ENCODE data around the gene ALG12.

Gene ALG12

GRCh38 chr22:49923445-49923844 is 5.2 kb upstream of the ALG12 start:
- no peak for DNase-seq
- H3K23ac ChIP-seq (ENCODE audit: low read length), result no peak overlapping the region
- peaks cover 2% of the 10 kb centered on the region for H3K9me3 ChIP-seq (ENCODE audit: insufficient read depth, low read depth, low read length)
- H3K4me3 ChIP-seq (ENCODE audit: low read depth, low read length), result no peak overlapping the region
- no peaks in the 10 kb centered on the region for H3K27me3 ChIP-seq (ENCODE audit: insufficient read depth, low read length)
- H3K18ac ChIP-seq (ENCODE audit: low read length), result no peak overlapping the region
- H2BK120ac ChIP-seq (ENCODE audit: insufficient read depth, low read length, poor library complexity), result no peak overlapping the region
- H3K4ac ChIP-seq (ENCODE audit: low read depth, low read length), result no peak overlapping the region
- H3K36me3 ChIP-seq (ENCODE audit: control insufficient read depth in 1 of 2, insufficient read depth in 2 of 2, low read length in 2 of 2), result peaks cover 37 to 41% of the 10 kb centered on the region in 2 experiments
- H2AFZ ChIP-seq (ENCODE audit: insufficient read depth, low read length, poor library complexity), result no peak overlapping the region
- peaks cover 5 to 9% of the 10 kb centered on the region in 2 experiments for H3K4me1 ChIP-seq (ENCODE audit: control insufficient read depth in 1 of 2, insufficient read depth in 2 of 2, low read length in 2 of 2)
- H4K91ac ChIP-seq (ENCODE audit: low read depth, low read length), result no peak overlapping the region
- H3K4me2 ChIP-seq (ENCODE audit: low read length), result no peak overlapping the region
- peaks cover 4% of the 10 kb centered on the region for H3K79me1 ChIP-seq (ENCODE audit: low read length)
- WGBS (ENCODE audit: extremely low coverage, insufficient coverage, insufficient read length), result no CpG with 5 or more reads among the region's 16 CpGs
- no peak overlapping the region for H4K12ac ChIP-seq (ENCODE audit: low read depth, low read length)
- no peak overlapping the region for H4K8ac ChIP-seq (ENCODE audit: low read depth, low read length)
- H2AK5ac ChIP-seq (ENCODE audit: low read length), result no peak overlapping the region
- no peak overlapping the region for H2BK12ac ChIP-seq (ENCODE audit: low read length)
- peaks cover 3% of the 10 kb centered on the region for H3K79me2 ChIP-seq (ENCODE audit: control insufficient read depth, insufficient read depth, low read length, poor library complexity)
- H2BK5ac ChIP-seq (ENCODE audit: low read depth, low read length, poor library complexity), result no peak overlapping the region
- H3K14ac ChIP-seq (ENCODE audit: low read length), result no peak overlapping the region
- H3K27ac ChIP-seq (ENCODE audit: low read depth, low read length), result no peak overlapping the region
- no peak overlapping the region for H3K9ac ChIP-seq (ENCODE audit: low read length)

GRCh38 chr22:49922926-49923325 is 4.7 kb upstream of the ALG12 start:
- H3K18ac ChIP-seq (ENCODE audit: low read length), result no peak overlapping the region
- no peak overlapping the region for H2BK5ac ChIP-seq (ENCODE audit: low read depth, low read length, poor library complexity)
- DNase-seq, result no peak
- H3K27ac ChIP-seq (ENCODE audit: low read depth, low read length), result no peak overlapping the region
- H3K4me1 ChIP-seq (ENCODE audit: control insufficient read depth in 1 of 2, insufficient read depth in 2 of 2, low read length in 2 of 2), result peaks cover 5 to 9% of the 10 kb centered on the region in 2 experiments
- no peak overlapping the region for H2AFZ ChIP-seq (ENCODE audit: insufficient read depth, low read length, poor library complexity)
- H4K12ac ChIP-seq (ENCODE audit: low read depth, low read length), result no peak overlapping the region
- H3K4me2 ChIP-seq (ENCODE audit: low read length), result no peak overlapping the region
- H2BK12ac ChIP-seq (ENCODE audit: low read length), result no peak overlapping the region
- no peak overlapping the region for H4K8ac ChIP-seq (ENCODE audit: low read depth, low read length)
- no peak overlapping the region for H3K23ac ChIP-seq (ENCODE audit: low read length)
- no peak overlapping the region for H3K14ac ChIP-seq (ENCODE audit: low read length)
- H3K9ac ChIP-seq (ENCODE audit: low read length), result no peak overlapping the region
- H4K91ac ChIP-seq (ENCODE audit: low read depth, low read length), result no peak overlapping the region
- peaks cover 2% of the 10 kb centered on the region for H3K9me3 ChIP-seq (ENCODE audit: insufficient read depth, low read depth, low read length)
- no peak overlapping the region for H2AK5ac ChIP-seq (ENCODE audit: low read length)
- no CpG with 5 or more reads among the region's 25 CpGs for WGBS (ENCODE audit: extremely low coverage, insufficient coverage, insufficient read length)
- peaks cover 35 to 38% of the 10 kb centered on the region in 2 experiments for H3K36me3 ChIP-seq (ENCODE audit: control insufficient read depth in 1 of 2, insufficient read depth in 2 of 2, low read length in 2 of 2)
- no peaks in the 10 kb centered on the region for H3K27me3 ChIP-seq (ENCODE audit: insufficient read depth, low read length)
- no peak overlapping the region for H3K4ac ChIP-seq (ENCODE audit: low read depth, low read length)
- H3K79me1 ChIP-seq (ENCODE audit: low read length), result peaks cover 7% of the 10 kb centered on the region
- no peak overlapping the region for H3K4me3 ChIP-seq (ENCODE audit: low read depth, low read length)
- H2BK120ac ChIP-seq (ENCODE audit: insufficient read depth, low read length, poor library complexity), result no peak overlapping the region
- peaks cover 6% of the 10 kb centered on the region for H3K79me2 ChIP-seq (ENCODE audit: control insufficient read depth, insufficient read depth, low read length, poor library complexity)

GRCh38 chr22:49922484-49922883 is 4.2 kb upstream of the ALG12 start:
- Histone ChIP-seq H2BK12ac (ENCODE audit: low read length) (no peak overlapping the region), H3K23ac (ENCODE audit: low read length) (no peak overlapping the region), H3K27ac (ENCODE audit: low read depth, low read length) (no peak overlapping the region), H3K4me2 (ENCODE audit: low read length) (no peak overlapping the region), H3K14ac (ENCODE audit: low read length) (no peak overlapping the region), H4K8ac (ENCODE audit: low read depth, low read length) (no peak overlapping the region), H2BK120ac (ENCODE audit: insufficient read depth, low read length, poor library complexity) (no peak overlapping the region), H3K9me3 (ENCODE audit: insufficient read depth, low read depth, low read length) (peaks cover 2% of the 10 kb centered on the region), H4K91ac (ENCODE audit: low read depth, low read length) (no peak overlapping the region), H3K4me3 (ENCODE audit: low read depth, low read length) (no peak overlapping the region), H3K79me2 (ENCODE audit: control insufficient read depth, insufficient read depth, low read length, poor library complexity) (peaks cover 8% of the 10 kb centered on the region), H3K4ac (ENCODE audit: low read depth, low read length) (no peak overlapping the region), H2BK5ac (ENCODE audit: low read depth, low read length, poor library complexity) (no peak overlapping the region), H3K79me1 (ENCODE audit: low read length) (peaks cover 11% of the 10 kb centered on the region), H3K18ac (ENCODE audit: low read length) (no peak overlapping the region), H3K9ac (ENCODE audit: low read length) (no peak overlapping the region), H3K4me1 (ENCODE audit: control insufficient read depth in 1 of 2, insufficient read depth in 2 of 2, low read length in 2 of 2) (peaks cover 5 to 9% of the 10 kb centered on the region in 2 experiments), H2AFZ (ENCODE audit: insufficient read depth, low read length, poor library complexity) (no peak overlapping the region), H2AK5ac (ENCODE audit: low read length) (no peak overlapping the region), H4K12ac (ENCODE audit: low read depth, low read length) (no peak overlapping the region), H3K36me3 (ENCODE audit: control insufficient read depth in 1 of 2, insufficient read depth in 2 of 2, low read length in 2 of 2) (peaks cover 32 to 37% of the 10 kb centered on the region in 2 experiments), H3K27me3 (ENCODE audit: insufficient read depth, low read length) (no peaks in the 10 kb centered on the region)
- no CpG with 5 or more reads among the region's 22 CpGs for WGBS (ENCODE audit: extremely low coverage, insufficient coverage, insufficient read length)
- no peak for DNase-seq

- peaks cover 8% of the 10 kb centered on the region for H3K79me2 ChIP-seq (ENCODE audit: control insufficient read depth, insufficient read depth, low read length, poor library complexity)
- H4K8ac ChIP-seq (ENCODE audit: low read depth, low read length), result no peak overlapping the region
- no peak overlapping the region for H3K14ac ChIP-seq (ENCODE audit: low read length)
- no peaks in the 10 kb centered on the region for H3K27me3 ChIP-seq (ENCODE audit: insufficient read depth, low read length)
- H3K4me3 ChIP-seq (ENCODE audit: low read depth, low read length), result no peak overlapping the region
- no peak for DNase-seq
- H3K18ac ChIP-seq (ENCODE audit: low read length), result no peak overlapping the region
- peaks cover 5 to 12% of the 10 kb centered on the region in 2 experiments for H3K4me1 ChIP-seq (ENCODE audit: control insufficient read depth in 1 of 2, insufficient read depth in 2 of 2, low read length in 2 of 2)
- H2AFZ ChIP-seq (ENCODE audit: insufficient read depth, low read length, poor library complexity), result no peak overlapping the region
- no peak overlapping the region for H3K4ac ChIP-seq (ENCODE audit: low read depth, low read length)
- no peak overlapping the region for H3K27ac ChIP-seq (ENCODE audit: low read depth, low read length)
- H3K36me3 ChIP-seq (ENCODE audit: control insufficient read depth in 1 of 2, insufficient read depth in 2 of 2, low read length in 2 of 2), result peaks cover 31 to 37% of the 10 kb centered on the region in 2 experiments
- no CpG with 5 or more reads among the region's 35 CpGs for WGBS (ENCODE audit: extremely low coverage, insufficient coverage, insufficient read length)
- H4K91ac ChIP-seq (ENCODE audit: low read depth, low read length), result no peak overlapping the region
- peaks cover 11% of the 10 kb centered on the region for H3K79me1 ChIP-seq (ENCODE audit: low read length)
- no peak overlapping the region for H3K23ac ChIP-seq (ENCODE audit: low read length)
- H2AK5ac ChIP-seq (ENCODE audit: low read length), result no peak overlapping the region
- no peak overlapping the region for H4K12ac ChIP-seq (ENCODE audit: low read depth, low read length)
- H2BK120ac ChIP-seq (ENCODE audit: insufficient read depth, low read length, poor library complexity), result no peak overlapping the region
- H2BK12ac ChIP-seq (ENCODE audit: low read length), result no peak overlapping the region
- no peak overlapping the region for H2BK5ac ChIP-seq (ENCODE audit: low read depth, low read length, poor library complexity)
- H3K9ac ChIP-seq (ENCODE audit: low read length), result no peak overlapping the region
- H3K9me3 ChIP-seq (ENCODE audit: insufficient read depth, low read depth, low read length), result peaks cover 2% of the 10 kb centered on the region
- no peak overlapping the region for H3K4me2 ChIP-seq (ENCODE audit: low read length)
Observed at GRCh38 chr22:49921508-49922278, 3.5 kb upstream of the ALG12 start.
